Tibial nerve (tissue), 4 donors: ENCODE measurements around the gene SAMD14. TPM values are rescaled to one million over a fixed set of nuclear protein-coding genes. Genes with fewer than 3 reads are reported as not detected.

Experiments
- DNase-seq, 2 donors: peaks; one replicate each; pipeline ENCODE4 v3.0.0-alpha.2; 2019; ENCODE audit warnings: low spot score in 2 of 2
- H3K27ac ChIP-seq, 4 donors: fragments of 200-600 bp; sonication (generic) in 3 of 4; one replicate each; pipeline ENCODE4 v1.5.1; 2017 to 2019; ENCODE audit warnings: mild to moderate bottlenecking in 1 of 4
- H3K27me3 ChIP-seq, 2 donors: fragments of 200-600 bp; sonication (generic) in 1 of 2; one replicate each; pipeline versions ENCODE4 v1.5.1 to v1.6.0; 2017 to 2019
- H3K36me3 ChIP-seq, 3 donors: fragments of 200-600 bp; sonication (generic); one replicate each; pipeline ENCODE4 v1.5.1; 2018 to 2019
- H3K4me1 ChIP-seq, 4 donors: fragments of 200-600 bp; sonication (generic) in 3 of 4; one replicate each; pipeline ENCODE4 v1.5.1; 2017 to 2019
- H3K4me3 ChIP-seq, 4 donors: fragments of 200-600 bp; sonication (generic) in 3 of 4; one replicate each; pipeline ENCODE4 v1.5.1; 2017 to 2019; ENCODE audit warnings: mild to moderate bottlenecking in 1 of 4, moderate library complexity in 1 of 4
- H3K9me3 ChIP-seq, 4 donors: fragments of 200-600 bp; sonication (generic) in 3 of 4; one replicate each; pipeline ENCODE4 v1.5.1; 2017 to 2019
- CTCF ChIP-seq, 5 experiments: fragments of 200-600 bp in 3 of 5; fragments of 450-650 bp in 2 of 5; sonication (generic) in 3 of 5; IDR thresholded peaks; one replicate each; pipeline ENCODE4 v1.5.1; 2016 to 2019; ENCODE audit warnings: antibody characterized with exemption in 5 of 5, mild to moderate bottlenecking in 3 of 5, moderate library complexity in 2 of 5
- EP300 ChIP-seq, 2 donors: sonication (generic); formaldehyde crosslinking; IDR thresholded peaks; one replicate each; pipeline ENCODE4 v1.6.1; 2017; ENCODE audit warnings: antibody characterized with exemption in 2 of 2, mild to moderate bottlenecking in 1 of 2
- POLR2A ChIP-seq, 2 donors: fragments of 450-650 bp; IDR thresholded peaks; one replicate each; pipeline ENCODE4 v1.6.1; 2017; ENCODE audit warnings: antibody characterized with exemption in 2 of 2, mild to moderate bottlenecking in 2 of 2, moderate library complexity in 2 of 2
- WGBS, 2 donors: methylation state at CpG; one replicate each; pipeline ENCODE4 v1.1.5; 2018; 5-methylcytosine and 5-hydroxymethylcytosine counted together
- total RNA-seq, 4 donors: library from RNA; depleted of rRNA; stranded (reverse); fragments of >200 nt; gene quantifications; one replicate each; pipeline ENCODE4 v1.1.0, GENCODE V29; 2016

The SAMD14 gene
- total RNA-seq, 4 donors from 2014 or later, result 0.63 to 1.5 (median 1.1) TPM

DNA sequence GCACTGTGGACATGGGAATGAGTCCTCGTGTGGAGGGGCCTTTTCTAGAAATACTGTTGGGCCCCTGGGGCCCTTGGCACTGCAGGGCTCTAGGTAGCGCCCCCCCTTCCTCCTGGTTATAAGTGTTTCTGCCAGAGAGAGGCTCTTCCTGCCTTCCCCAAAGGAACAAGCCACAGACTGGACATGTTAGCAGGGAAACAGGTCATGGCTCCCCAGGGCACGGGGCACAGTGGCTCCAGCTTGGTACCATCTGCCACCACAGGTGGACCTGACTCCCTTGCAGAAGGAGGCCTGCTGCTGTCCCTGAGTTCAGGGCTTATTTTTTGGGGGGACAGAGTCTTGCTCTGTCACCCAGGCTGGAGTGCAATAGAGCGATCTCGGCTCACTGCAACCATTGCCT is 26.0 kb downstream of the SAMD14 start:
- peaks cover 0 to 58% (median 37%) of the 10 kb centered on the region in 4 donors for H3K4me1 ChIP-seq
- TF ChIP-seq CTCF (IDR thresholded peaks at IDR 0.05) (no peak), EP300 (IDR thresholded peaks at IDR 0.05) (no peak), POLR2A (IDR thresholded peaks at IDR 0.05) (no peak)
- H3K27me3 ChIP-seq, result no peaks in the 10 kb centered on the region
- no peaks in the 10 kb centered on the region for H3K9me3 ChIP-seq
- H3K36me3 ChIP-seq, result peaks cover 0 to 64% (median 0%) of the 10 kb centered on the region in 3 donors
- no peak overlapping the region for H3K4me3 ChIP-seq
- no peak for DNase-seq
- WGBS, 2 donors, result 90 to 100% methylated on average over 3 to 5 of the region's 5 CpGs
- H3K27ac ChIP-seq, result peak overlapping the region in 2 of 4 donors; percentile 94 to 96

- Histone ChIP-seq H3K4me3 (no peak overlapping the region), H3K9me3 (no peaks in the 10 kb centered on the region), H3K4me1 (peaks cover 0 to 65% (median 40%) of the 10 kb centered on the region in 4 donors), H3K36me3 (peaks cover 0 to 64% (median 0%) of the 10 kb centered on the region in 3 donors), H3K27ac (peak overlapping the region; percentile 77 to 96 (median 91)), H3K27me3 (no peaks in the 10 kb centered on the region)
- TF ChIP-seq POLR2A (IDR thresholded peaks at IDR 0.05), result no peak
- TF ChIP-seq CTCF (IDR thresholded peaks at IDR 0.05), result no peak
- TF ChIP-seq EP300 (IDR thresholded peaks at IDR 0.05), result no peak
- WGBS, 2 donors, result 52 to 67% methylated on average over 2 of the region's 2 CpGs
- DNase-seq, result no peak
These were observed 26.7 kb downstream of the SAMD14 start for GRCh38 chr17:50103252-50103651.

- Histone ChIP-seq H3K9me3 (no peaks in the 10 kb centered on the region), H3K4me1 (peaks cover 0 to 73% (median 47%) of the 10 kb centered on the region in 4 donors), H3K4me3 (peak overlapping the region in 2 of 4 donors; percentile 10 to 22), H3K36me3 (peaks cover 0 to 64% (median 0%) of the 10 kb centered on the region in 3 donors), H3K27me3 (no peaks in the 10 kb centered on the region), H3K27ac (peak overlapping the region; percentile 77 to 96 (median 91))
- 58 to 68% methylated on average over 9 to 11 of the region's 15 CpGs for WGBS, 2 donors
- DNase-seq, result no peak
- TF ChIP-seq EP300 (IDR thresholded peaks at IDR 0.05) (peak in 1 of 2 donors; percentile 60), POLR2A (IDR thresholded peaks at IDR 0.05) (peak in 1 of 2 donors; percentile 44), CTCF (IDR thresholded peaks at IDR 0.05) (peak in 1 of 5 experiments; percentile 21)
These were observed 27.6 kb downstream of the SAMD14 start for GRCh38 chr17:50102164-50102991.

GRCh38 chr17:50101346-50102163 is 28.4 kb downstream of the SAMD14 start:
- no peak for DNase-seq
- peaks cover 0 to 81% (median 55%) of the 10 kb centered on the region in 4 donors for H3K4me1 ChIP-seq
- peak overlapping the region in 2 of 4 donors; percentile 10 to 22 for H3K4me3 ChIP-seq
- no peaks in the 10 kb centered on the region for H3K9me3 ChIP-seq
- H3K27me3 ChIP-seq, result no peaks in the 10 kb centered on the region
- peak overlapping the region; percentile 77 to 96 (median 91) for H3K27ac ChIP-seq
- 31 to 37% methylated on average over 13 to 15 of the region's 17 CpGs for whole genome bisulfite sequencing, 2 donors
- H3K36me3 ChIP-seq, result peaks cover 0 to 59% (median 0%) of the 10 kb centered on the region in 3 donors
- TF ChIP-seq CTCF (IDR thresholded peaks at IDR 0.05) (peak in 1 of 5 experiments; percentile 14), POLR2A (IDR thresholded peaks at IDR 0.05) (peak in 1 of 2 donors; percentile 25), EP300 (IDR thresholded peaks at IDR 0.05) (peak; percentile 25 to 30)
